Keratinocyte (primary cell): Measurements from ENCODE around the gene HMGCS2. TPM values are rescaled to one million over a fixed set of nuclear protein-coding genes. Genes with fewer than 3 reads are reported as not detected.
A peak's percentile ranks its signal among the peaks of the same experiment; 100 is the strongest.
"Not testable (repeated sequence)": the region's sequence is repeated elsewhere in the genome, so short reads cannot be mapped to it uniquely, and the experiment has no call there.

Experiments
- DNase-seq: peaks from one replicate; pipeline ENCODE4 v3.0.0-alpha.2; 2011; ENCODE audit warnings: low read depth, missing footprints, low spot score
- FAIRE-seq: peaks from 2 replicates; lab custom pipeline; 2011; peaks lifted over from hg19 to GRCh38; lab: Jason Lieb, UNC
- H2AFZ ChIP-seq: 2 replicates; pipeline ENCODE4 v1.6.0; 2012; ENCODE audit warnings: low read length, control low read depth, inconsistent platforms; ENCODE audit not compliant: control insufficient read depth
- H3K27ac ChIP-seq: 2 replicates; pipeline ENCODE4 v1.5.1; 2011; ENCODE audit warnings: low read length; ENCODE audit not compliant: control insufficient read depth, insufficient read depth
- H3K27me3 ChIP-seq: 3 replicates; pipeline ENCODE4 v1.6.0; 2011; ENCODE audit warnings: low read length; ENCODE audit not compliant: control insufficient read depth, insufficient read depth; ENCODE audit errors: extremely low read depth
- H3K36me3 ChIP-seq, 2 experiments: 2 replicates in 1 of 2; 3 replicates in 1 of 2; pipeline ENCODE4 v1.5.1; 2011; ENCODE audit warnings: low read length in 2 of 2, mild to moderate bottlenecking in 1 of 2; ENCODE audit not compliant: control insufficient read depth in 2 of 2, insufficient read depth in 2 of 2; ENCODE audit errors: extremely low read depth in 1 of 2
- H3K4me1 ChIP-seq: 3 replicates; pipeline ENCODE4 v1.5.1; 2011; ENCODE audit warnings: low read length; ENCODE audit not compliant: control insufficient read depth, insufficient read depth; ENCODE audit errors: extremely low read depth
- H3K4me2 ChIP-seq: 3 replicates; pipeline ENCODE4 v1.6.0; 2011; ENCODE audit warnings: low read depth, low read length; ENCODE audit not compliant: control insufficient read depth, insufficient read depth; ENCODE audit errors: extremely low read depth
- H3K4me3 ChIP-seq, 3 experiments: fragments of 200-600 bp in 1 of 3; sonication (generic) in 1 of 3; 2 replicates in 2 of 3; 3 replicates in 1 of 3; pipeline ENCODE4 v1.5.1; 2011 to 2016; ENCODE audit warnings: low read length in 3 of 3, mild to moderate bottlenecking in 3 of 3, control low read depth in 2 of 3, inconsistent platforms in 1 of 3, low read depth in 1 of 3, mixed read lengths in 1 of 3, mixed run types in 1 of 3, moderate library complexity in 1 of 3; ENCODE audit not compliant: control insufficient read depth in 2 of 3, insufficient read depth in 2 of 3; ENCODE audit errors: extremely low read depth in 1 of 3
- H3K79me2 ChIP-seq: 2 replicates; pipeline ENCODE4 v1.6.0; 2012; ENCODE audit warnings: low read length; ENCODE audit not compliant: control insufficient read depth, insufficient read depth
- H3K9ac ChIP-seq: 3 replicates; pipeline ENCODE4 v1.6.0; 2011; ENCODE audit warnings: low read length; ENCODE audit not compliant: control insufficient read depth, insufficient read depth; ENCODE audit errors: extremely low read depth
- H3K9me1 ChIP-seq: 3 replicates; pipeline ENCODE4 v1.6.0; 2011; ENCODE audit warnings: low read length; ENCODE audit not compliant: control insufficient read depth, insufficient read depth; ENCODE audit errors: extremely low read depth
- H3K9me3 ChIP-seq: 2 replicates; pipeline ENCODE4 v1.5.1; 2012; ENCODE audit warnings: low read depth, low read length; ENCODE audit not compliant: control insufficient read depth
- H4K20me1 ChIP-seq: 3 replicates; pipeline ENCODE4 v1.6.0; 2011; ENCODE audit warnings: low read length; ENCODE audit not compliant: control insufficient read depth, insufficient read depth; ENCODE audit errors: extremely low read depth
- EZH2 ChIP-seq: IDR thresholded peaks from one replicate; pipeline ENCODE4 v1.6.1; 2012; ENCODE audit warnings: inconsistent platforms, mild to moderate bottlenecking, low read length, moderate library complexity
- dilution Hi-C: fragments of 300-500 bp; cut with MboI; formaldehyde crosslinking; loops from one replicate; pipeline ENCODE4 v1.7.0; 2020; ENCODE audit warnings: low sequenced_read_pairs; ENCODE audit not compliant: extremely low pct_ligation_motif_present
- polyA plus RNA-seq, 5 experiments: library from polyadenylated mRNA; depleted of rRNA in 3 of 5; stranded (reverse) in 3 of 5; stranded (forward) in 1 of 5; unstranded in 1 of 5; fragments of >200 nt; gene quantifications; 1 replicate in 1 of 5; 2 replicates in 3 of 5; 3 replicates in 1 of 5; pipeline versions ENCODE4 v1.2.1 to v1.2.3, GENCODE V29; 2011 to 2012; ENCODE audit warnings: missing spikeins in 2 of 5, low read depth in 1 of 5, low replicate concordance in 1 of 5
- TF ChIP-seq, protein P1 (sequence below), 3 experiments: IDR thresholded peaks in 1 of 3; conservative IDR thresholded peaks in 1 of 3; optimal IDR thresholded peaks in 1 of 3; 2 replicates in 2 of 3; 3 replicates in 1 of 3; pipeline versions ENCODE3 to v1.5.1; 2011; ENCODE audit warnings: low read length in 3 of 3, mild to moderate bottlenecking in 3 of 3, moderate library complexity in 2 of 3, control low read depth in 1 of 3, inconsistent platforms in 1 of 3; ENCODE audit not compliant: insufficient read depth in 2 of 3; ENCODE audit errors: extremely low read depth in 1 of 3

HMGCS2 gene
- polyA plus RNA-seq, 1 donor (not counting 4 experiments of a cell fraction or from before 2014, with no cell fraction given), result not detected

- FAIRE-seq (peak; percentile 76), DNase-seq (peak; percentile 53)
- Histone ChIP-seq H3K4me3 (peak within 1 kb of the TSS; percentile 32 to 73 (median 62)), H4K20me1 (peaks cover 6% of the 10 kb centered on the region), H3K27me3 (no peaks in the 10 kb centered on the region), H3K36me3 (peaks cover 0 to 11% of the 10 kb centered on the region in 2 experiments), H3K9me3 (no peaks in the 10 kb centered on the region), H3K9ac (peak within 1 kb of the TSS; percentile 84), H2AFZ (peak within 1 kb of the TSS; percentile 72), H3K9me1 (no peaks in the 10 kb centered on the region), H3K79me2 (peaks cover 37% of the 10 kb centered on the region), H3K27ac (peak within 1 kb of the TSS; percentile 85), H3K4me1 (peaks cover 28% of the 10 kb centered on the region), H3K4me2 (peak within 1 kb of the TSS; percentile 80)
- dilution Hi-C loops, result no loop called here
- TF ChIP-seq EZH2, result no peak
- TF ChIP-seq, protein P1, sequence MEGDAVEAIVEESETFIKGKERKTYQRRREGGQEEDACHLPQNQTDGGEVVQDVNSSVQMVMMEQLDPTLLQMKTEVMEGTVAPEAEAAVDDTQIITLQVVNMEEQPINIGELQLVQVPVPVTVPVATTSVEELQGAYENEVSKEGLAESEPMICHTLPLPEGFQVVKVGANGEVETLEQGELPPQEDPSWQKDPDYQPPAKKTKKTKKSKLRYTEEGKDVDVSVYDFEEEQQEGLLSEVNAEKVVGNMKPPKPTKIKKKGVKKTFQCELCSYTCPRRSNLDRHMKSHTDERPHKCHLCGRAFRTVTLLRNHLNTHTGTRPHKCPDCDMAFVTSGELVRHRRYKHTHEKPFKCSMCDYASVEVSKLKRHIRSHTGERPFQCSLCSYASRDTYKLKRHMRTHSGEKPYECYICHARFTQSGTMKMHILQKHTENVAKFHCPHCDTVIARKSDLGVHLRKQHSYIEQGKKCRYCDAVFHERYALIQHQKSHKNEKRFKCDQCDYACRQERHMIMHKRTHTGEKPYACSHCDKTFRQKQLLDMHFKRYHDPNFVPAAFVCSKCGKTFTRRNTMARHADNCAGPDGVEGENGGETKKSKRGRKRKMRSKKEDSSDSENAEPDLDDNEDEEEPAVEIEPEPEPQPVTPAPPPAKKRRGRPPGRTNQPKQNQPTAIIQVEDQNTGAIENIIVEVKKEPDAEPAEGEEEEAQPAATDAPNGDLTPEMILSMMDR (optimal IDR thresholded peaks at IDR 0.05 in 1 of 3, IDR thresholded peaks at IDR 0.05 in 1 of 3, conservative IDR thresholded peaks at IDR 0.05 in 1 of 3; ENCODE audit: extremely low read depth in 1 of 3, insufficient read depth in 2 of 3, low read length in 3 of 3), result no peak
Observed at GRCh38 chr1:119711804-119712341, 56.8 kb downstream of the HMGCS2 start, which contains the start of gene PHGDH. Gene PHGDH, plus strand, starts transcription at chr1:119711934. Its CDS starts 89 bp downstream, at chr1:119712023.

DNA sequence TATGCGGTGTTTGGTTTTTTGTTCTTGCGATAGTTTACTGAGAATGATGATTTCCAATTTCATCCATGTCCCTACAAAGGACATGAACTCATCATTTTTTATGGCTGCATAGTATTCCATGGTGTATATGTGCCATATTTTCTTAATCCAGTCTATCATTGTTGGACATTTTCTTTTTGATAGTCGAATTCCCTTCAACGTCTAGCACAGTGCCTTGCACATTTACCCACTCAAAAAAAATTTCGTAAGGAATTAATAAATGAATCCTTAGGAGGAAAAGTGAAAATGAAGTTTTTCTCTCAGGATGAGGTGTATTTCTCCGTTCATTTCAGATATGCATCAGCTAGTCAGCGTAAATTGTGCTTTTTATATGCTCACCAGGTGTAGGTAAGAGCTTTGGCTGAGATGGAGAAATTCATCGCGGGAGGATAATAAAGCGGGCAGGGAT, 57.3 kb downstream of the HMGCS2 start:
- H3K9me3 ChIP-seq, dilution Hi-C loops, H4K20me1 ChIP-seq, H3K27me3 ChIP-seq, DNase-seq, H3K36me3 ChIP-seq, FAIRE-seq, H3K9me1 ChIP-seq, H3K27ac ChIP-seq: not testable (repeated sequence)
- H3K9ac ChIP-seq, result peak overlapping the region; percentile 84
- peaks cover 28% of the 10 kb centered on the region for H3K4me1 ChIP-seq
- H3K79me2 ChIP-seq, result peaks cover 33% of the 10 kb centered on the region
- peak overlapping the region; percentile 80 for H3K4me2 ChIP-seq
- peak overlapping the region; percentile 32 to 73 (median 62) for H3K4me3 ChIP-seq
- peak overlapping the region; percentile 30 for H2AFZ ChIP-seq

- H3K4me3 ChIP-seq, H3K4me2 ChIP-seq, DNase-seq, H4K20me1 ChIP-seq, H3K9me3 ChIP-seq, H3K36me3 ChIP-seq, H3K79me2 ChIP-seq, H3K27me3 ChIP-seq, H2AFZ ChIP-seq, H3K9me1 ChIP-seq, dilution Hi-C loops, FAIRE-seq, H3K27ac ChIP-seq, H3K9ac ChIP-seq: not testable (repeated sequence)
- peaks cover 25% of the 10 kb centered on the region for H3K4me1 ChIP-seq
Observed at GRCh38 chr1:119706599-119706998, 62.1 kb downstream of the HMGCS2 start.
